HepG2 (cell line): ENCODE measurements around the gene CDK14. TPM values are rescaled to one million over a fixed set of nuclear protein-coding genes. Genes with fewer than 3 reads are reported as not detected.

Source experiments
- ATAC-seq: fragments of 200-7000 bp; cut with Tn5 transposase; 3 replicates; pipeline ENCODE4 v1.9.1; 2020; ENCODE audit warnings: mild to moderate bottlenecking, moderate library complexity
- BruUV-seq: library from RNA; stranded (reverse); fragments of 400-500 nt; replicated peaks from 2 replicates; lab custom pipeline; 2021; lab: Mats Ljungman, UMichigan
- CTCF ChIA-PET: fragments of 300-600 bp; formaldehyde crosslinking; extraction: SDS; loops from one replicate; lab custom pipeline; 2021; ENCODE audit warnings: low total read pairs, inconsistent platforms, low intra/inter-chr PET ratio; lab: Yijun Ruan, JAX
- POLR2A ChIA-PET: fragments of 350-600 bp; sonication (Branson Sonifier 250); formaldehyde crosslinking; loops from one replicate; lab custom pipeline; 2020; ENCODE audit warnings: antibody characterized with exemption, inconsistent platforms; lab: Yijun Ruan, JAX
- DNase-seq: peaks from one replicate; pipeline ENCODE4 v3.0.0-alpha.2; 2015; ENCODE audit warnings: low spot score
- FAIRE-seq: peaks from 3 replicates; lab custom pipeline; 2011; peaks lifted over from hg19 to GRCh38; lab: Jason Lieb, UNC
- H2AFZ ChIP-seq: one replicate; pipeline ENCODE4 v1.6.1; 2011; ENCODE audit warnings: low read length, inconsistent platforms
- H3K27ac ChIP-seq: fragments of 300-600 bp; 3 replicates; pipeline ENCODE4 v1.8.0; 2011; ENCODE audit warnings: mixed run types, mild to moderate bottlenecking, mixed read lengths, low read length, inconsistent platforms; ENCODE audit not compliant: insufficient read depth; ENCODE audit errors: extremely low read length
- H3K27me3 ChIP-seq, 2 experiments: fragments of 200-600 bp in 1 of 2; 2 replicates in 1 of 2; 3 replicates in 1 of 2; pipeline versions ENCODE4 v1.6.0 to v1.8.0; 2011; ENCODE audit warnings: low read length in 2 of 2, mild to moderate bottlenecking in 2 of 2, moderate library complexity in 2 of 2, inconsistent platforms in 1 of 2; ENCODE audit not compliant: insufficient read depth in 2 of 2, control insufficient read depth in 1 of 2
- H3K36me3 ChIP-seq, 2 experiments: fragments of 200-600 bp in 1 of 2; replicated peaks in 1 of 2; 2 replicates in 1 of 2; 3 replicates in 1 of 2; pipeline versions ENCODE4 v1.5.1 to v1.8.0; 2011; ENCODE audit warnings: low read length in 2 of 2, inconsistent platforms in 1 of 2; ENCODE audit not compliant: insufficient read depth in 2 of 2, control insufficient read depth in 1 of 2
- H3K4me1 ChIP-seq: 2 replicates; pipeline ENCODE4 v1.5.1; 2012; ENCODE audit warnings: low read length, inconsistent platforms; ENCODE audit not compliant: insufficient read depth
- H3K4me2 ChIP-seq: 2 replicates; pipeline ENCODE4 v1.6.0; 2011; ENCODE audit warnings: low read depth, low read length, inconsistent platforms
- H3K4me3 ChIP-seq, 3 experiments: fragments of 200-600 bp in 1 of 3; sonication (generic), shearing (Covaris generic) in 1 of 3; replicated peaks in 1 of 3; 2 replicates each; pipeline ENCODE4 v1.5.1; 2011 to 2016; ENCODE audit warnings: low read length in 3 of 3, inconsistent platforms in 2 of 3, low read depth in 2 of 3, mild to moderate bottlenecking in 2 of 3, control low read depth in 1 of 3, mixed read lengths in 1 of 3; ENCODE audit not compliant: insufficient read depth in 1 of 3
- H3K79me2 ChIP-seq: one replicate; pipeline ENCODE4 v1.6.1; 2011; ENCODE audit warnings: low read length, inconsistent platforms; ENCODE audit not compliant: insufficient read depth
- H3K9ac ChIP-seq: 2 replicates; pipeline ENCODE4 v1.6.0; 2011; ENCODE audit warnings: mild to moderate bottlenecking, low read depth, low read length, inconsistent platforms; ENCODE audit not compliant: insufficient read depth
- H3K9me3 ChIP-seq: 2 replicates; pipeline ENCODE4 v1.5.1; 2012; ENCODE audit warnings: mild to moderate bottlenecking, low read length
- H4K20me1 ChIP-seq: 2 replicates; pipeline ENCODE4 v1.6.0; 2011; ENCODE audit warnings: inconsistent platforms, mild to moderate bottlenecking, low read length, moderate library complexity; ENCODE audit not compliant: insufficient read depth
- AGO2 ChIP-seq: fragments of 200-400 bp; formaldehyde crosslinking; optimal IDR thresholded peaks from 2 replicates; pipeline ENCODE3; 2017; ENCODE audit warnings: mild to moderate bottlenecking, low read depth, low read length, moderate library complexity
- ARNT ChIP-seq: fragments of 450-650 bp; IDR thresholded peaks from 2 replicates; pipeline ENCODE4 v1.6.1; 2017
- ATAD3A ChIP-seq: sonication (generic); formaldehyde crosslinking; IDR thresholded peaks from 2 replicates; pipeline ENCODE4 v1.4.0; 2020; ENCODE audit warnings: missing genetic modification reagents
- ELF1 ChIP-seq: sonication (generic); formaldehyde crosslinking; IDR thresholded peaks from 2 replicates; pipeline ENCODE4 v1.4.0; 2020; ENCODE audit warnings: missing genetic modification reagents
- ISX ChIP-seq: sonication (generic); formaldehyde crosslinking; conservative IDR thresholded peaks from 2 replicates; pipeline ENCODE4 v1.5.0; 2020; ENCODE audit warnings: missing genetic modification reagents
- KLF12 ChIP-seq: sonication (generic); formaldehyde crosslinking; IDR thresholded peaks from 2 replicates; pipeline ENCODE4 v1.4.0; 2020; ENCODE audit warnings: missing genetic modification reagents, borderline replicate concordance
- MAF1 ChIP-seq: sonication (generic); formaldehyde crosslinking; IDR thresholded peaks from 2 replicates; pipeline ENCODE4 v1.5.0; 2020; ENCODE audit warnings: missing genetic modification reagents, borderline replicate concordance
- MEF2D ChIP-seq: sonication (generic); formaldehyde crosslinking; IDR thresholded peaks from 2 replicates; pipeline ENCODE4 v1.5.1; 2020; ENCODE audit warnings: mild to moderate bottlenecking, missing genetic modification reagents
- MIER2 ChIP-seq: IDR thresholded peaks from 2 replicates; pipeline ENCODE4 v1.6.1; 2016; ENCODE audit warnings: missing biosample characterization, missing genetic modification reagents
- SALL2 ChIP-seq: sonication (generic); formaldehyde crosslinking; IDR thresholded peaks from 2 replicates; pipeline ENCODE4 v1.8.1; 2023; ENCODE audit warnings: mild to moderate bottlenecking, missing genetic modification reagents, inconsistent platforms
- SUZ12 ChIP-seq: fragments of 150-350 bp; IDR thresholded peaks from 2 replicates; pipeline ENCODE4 v1.6.1; 2014; ENCODE audit warnings: low read depth, low read length
- THYN1 ChIP-seq: sonication (generic); formaldehyde crosslinking; IDR thresholded peaks from 2 replicates; pipeline ENCODE4 v1.8.1; 2023; ENCODE audit warnings: low read depth, mild to moderate bottlenecking, moderate library complexity, missing genetic modification reagents, borderline replicate concordance
- ZBTB3 ChIP-seq: sonication (generic); formaldehyde crosslinking; IDR thresholded peaks from 2 replicates; pipeline ENCODE4 v1.4.0; 2020; ENCODE audit warnings: low read depth, mild to moderate bottlenecking, moderate library complexity, missing genetic modification reagents, borderline replicate concordance
- ZNF292 ChIP-seq: sonication (generic); formaldehyde crosslinking; IDR thresholded peaks from 2 replicates; pipeline ENCODE4 v1.8.1; 2022; ENCODE audit warnings: mild to moderate bottlenecking, low read depth, missing genetic modification reagents, borderline replicate concordance
- ZNF383 ChIP-seq: sonication (generic); formaldehyde crosslinking; IDR thresholded peaks from 2 replicates; pipeline ENCODE4 v1.4.0; 2020; ENCODE audit warnings: missing genetic modification reagents, mild to moderate bottlenecking, borderline replicate concordance
- ZNF598 ChIP-seq: sonication (generic); formaldehyde crosslinking; IDR thresholded peaks from 2 replicates; pipeline ENCODE4 v1.5.1; 2020; ENCODE audit warnings: mild to moderate bottlenecking, missing genetic modification reagents, borderline replicate concordance
- ZNF672 ChIP-seq: sonication (generic); formaldehyde crosslinking; IDR thresholded peaks from 2 replicates; pipeline ENCODE4 v1.8.1; 2022; ENCODE audit warnings: missing genetic modification reagents
- ZNF703 ChIP-seq: sonication (generic); formaldehyde crosslinking; IDR thresholded peaks from 2 replicates; pipeline ENCODE4 v1.5.1; 2020; ENCODE audit warnings: missing genetic modification reagents, mild to moderate bottlenecking, moderate library complexity, borderline replicate concordance
- WGBS: methylation state at CpG from one replicate; pipeline ENCODE4 v1.1.6; 2017; ENCODE audit warnings: low lambda C conversion rate; 5-methylcytosine and 5-hydroxymethylcytosine counted together
- in situ Hi-C: cut with HindIII; loops from 2 replicates; pipeline ENCODE4 v1.10.0; 2017; ENCODE audit warnings: low pct_unique_long_range_greater_than_20kb; ENCODE audit not compliant: extremely low pct_ligation_motif_present
- intact Hi-C: fragments of 100-400 bp; cut with micrococcal nuclease; formaldehyde crosslinking; loops from one replicate; pipeline ENCODE4 v1.10.0; 2022; ENCODE audit not compliant: unreplicated experiment
- polyA plus RNA-seq, 8 experiments: library from polyadenylated mRNA; depleted of rRNA in 3 of 8; stranded (reverse) in 7 of 8; unstranded in 1 of 8; fragments of >200 nt; fragmentation: Illumina TruSeq in 4 of 8; extraction: Trizol in 4 of 8; gene quantifications; 2 replicates each; pipeline versions ENCODE4 v1.2.1 to v1.2.3, GENCODE V29; 2011 to 2016; ENCODE audit warnings: low read depth in 4 of 8, missing spikeins in 1 of 8, mixed read lengths in 1 of 8; ENCODE audit not compliant: insufficient read depth in 1 of 8
- total RNA-seq, 5 experiments: library from RNA; depleted of rRNA; stranded (reverse); fragments of >200 nt; fragmentation: Illumina TruSeq; extraction: Trizol; gene quantifications; 2 replicates each; pipeline ENCODE4 v1.2.3, GENCODE V29; 2016; ENCODE audit warnings: low read depth in 1 of 5
- TF ChIP-seq, protein P1 (sequence below): IDR thresholded peaks from 2 replicates; pipeline ENCODE4 v1.4.0; 2020; ENCODE audit warnings: mild to moderate bottlenecking, missing genetic modification reagents

Gene CDK14
- total and polyA plus RNA-seq, 2 of the 13 experiments (the other 11 are each of a cell fraction or from before 2014, with no cell fraction given): 0.26 to 0.71 TPM

DNA sequence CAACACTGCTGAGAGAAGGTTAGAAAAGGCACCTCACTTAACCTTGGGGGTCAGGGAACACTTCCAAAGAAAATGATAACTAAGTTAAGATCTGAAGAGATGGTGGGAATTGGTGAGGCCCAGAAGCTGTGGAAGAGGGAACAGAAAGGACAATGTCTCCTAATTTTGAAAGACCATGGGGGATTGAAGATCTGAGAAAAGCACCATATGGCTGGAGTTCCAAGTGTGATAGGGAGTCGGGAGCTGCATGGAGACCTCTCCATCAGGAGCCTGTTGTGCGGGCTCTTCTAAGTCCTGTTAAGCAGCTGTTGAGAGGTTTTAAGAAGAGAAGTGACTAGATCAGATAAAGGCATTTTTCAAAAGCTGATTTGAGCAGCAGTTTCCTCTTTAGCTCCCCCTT lies 254.3 kb downstream of the CDK14 start:
- no peak overlapping the region for H3K27ac ChIP-seq
- H3K36me3 ChIP-seq: no peaks in the 10 kb centered on the region
- no peaks in the 10 kb centered on the region for H3K4me1 ChIP-seq
- FAIRE-seq: no peak
- H3K27me3 ChIP-seq: no peaks in the 10 kb centered on the region
- H3K9ac ChIP-seq: no peak overlapping the region
- no peaks in the 10 kb centered on the region for H3K9me3 ChIP-seq
- BruUV-seq: no TSS peak
- H2AFZ ChIP-seq: no peak overlapping the region
- no peak overlapping the region for H3K4me3 ChIP-seq
- WGBS: 50% methylated on average over 2 of the region's 2 CpGs
- in situ Hi-C loops: no loop called here
- ChIA-PET POLR2A (no interaction called here), CTCF (no interaction called here)
- ATAC-seq: no peak
- H4K20me1 ChIP-seq: no peaks in the 10 kb centered on the region
- no peak for DNase-seq
- intact Hi-C loops: no loop called here
- no peak overlapping the region for H3K4me2 ChIP-seq
- TF ChIP-seq ZNF703 (CRISPR knock-in tag): no peak
- no peak for TF ChIP-seq ATAD3A (CRISPR knock-in tag)
- no peak for TF ChIP-seq THYN1
- TF ChIP-seq MIER2 (CRISPR knock-in tag): no peak
- TF ChIP-seq ISX (CRISPR knock-in tag): no peak
- no peak for TF ChIP-seq ZNF383 (CRISPR knock-in tag)
- no peak for TF ChIP-seq MAF1 (CRISPR knock-in tag)
- TF ChIP-seq ELF1 (CRISPR knock-in tag): no peak
- no peaks in the 10 kb centered on the region for H3K79me2 ChIP-seq

- Histone ChIP-seq H3K9me3 (no peaks in the 10 kb centered on the region), H3K36me3 (no peaks in the 10 kb centered on the region), H3K27ac (no peak overlapping the region), H3K4me3 (no peak overlapping the region), H2AFZ (no peak overlapping the region), H4K20me1 (no peaks in the 10 kb centered on the region), H3K4me2 (no peak overlapping the region), H3K27me3 (no peaks in the 10 kb centered on the region), H3K4me1 (no peaks in the 10 kb centered on the region), H3K9ac (no peak overlapping the region), H3K79me2 (no peaks in the 10 kb centered on the region)
- no TSS peak for BruUV-seq
- DNase-seq (no peak), ATAC-seq (no peak), FAIRE-seq (no peak)
- in situ Hi-C loops (no loop called here), intact Hi-C loops (no loop called here)
- CTCF ChIA-PET: no interaction called here
- 68% methylated on average over 2 of the region's 2 CpGs for WGBS
- POLR2A ChIA-PET: no interaction called here
- TF ChIP-seq, protein P1, sequence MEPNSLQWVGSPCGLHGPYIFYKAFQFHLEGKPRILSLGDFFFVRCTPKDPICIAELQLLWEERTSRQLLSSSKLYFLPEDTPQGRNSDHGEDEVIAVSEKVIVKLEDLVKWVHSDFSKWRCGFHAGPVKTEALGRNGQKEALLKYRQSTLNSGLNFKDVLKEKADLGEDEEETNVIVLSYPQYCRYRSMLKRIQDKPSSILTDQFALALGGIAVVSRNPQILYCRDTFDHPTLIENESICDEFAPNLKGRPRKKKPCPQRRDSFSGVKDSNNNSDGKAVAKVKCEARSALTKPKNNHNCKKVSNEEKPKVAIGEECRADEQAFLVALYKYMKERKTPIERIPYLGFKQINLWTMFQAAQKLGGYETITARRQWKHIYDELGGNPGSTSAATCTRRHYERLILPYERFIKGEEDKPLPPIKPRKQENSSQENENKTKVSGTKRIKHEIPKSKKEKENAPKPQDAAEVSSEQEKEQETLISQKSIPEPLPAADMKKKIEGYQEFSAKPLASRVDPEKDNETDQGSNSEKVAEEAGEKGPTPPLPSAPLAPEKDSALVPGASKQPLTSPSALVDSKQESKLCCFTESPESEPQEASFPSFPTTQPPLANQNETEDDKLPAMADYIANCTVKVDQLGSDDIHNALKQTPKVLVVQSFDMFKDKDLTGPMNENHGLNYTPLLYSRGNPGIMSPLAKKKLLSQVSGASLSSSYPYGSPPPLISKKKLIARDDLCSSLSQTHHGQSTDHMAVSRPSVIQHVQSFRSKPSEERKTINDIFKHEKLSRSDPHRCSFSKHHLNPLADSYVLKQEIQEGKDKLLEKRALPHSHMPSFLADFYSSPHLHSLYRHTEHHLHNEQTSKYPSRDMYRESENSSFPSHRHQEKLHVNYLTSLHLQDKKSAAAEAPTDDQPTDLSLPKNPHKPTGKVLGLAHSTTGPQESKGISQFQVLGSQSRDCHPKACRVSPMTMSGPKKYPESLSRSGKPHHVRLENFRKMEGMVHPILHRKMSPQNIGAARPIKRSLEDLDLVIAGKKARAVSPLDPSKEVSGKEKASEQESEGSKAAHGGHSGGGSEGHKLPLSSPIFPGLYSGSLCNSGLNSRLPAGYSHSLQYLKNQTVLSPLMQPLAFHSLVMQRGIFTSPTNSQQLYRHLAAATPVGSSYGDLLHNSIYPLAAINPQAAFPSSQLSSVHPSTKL (CRISPR knock-in tag): no peak
- no peak for TF ChIP-seq KLF12 (CRISPR knock-in tag)
- TF ChIP-seq ZBTB3 (CRISPR knock-in tag): no peak
- no peak for TF ChIP-seq MEF2D (CRISPR knock-in tag)
- TF ChIP-seq ARNT: no peak
- no peak for TF ChIP-seq ZNF292 (CRISPR knock-in tag)
- TF ChIP-seq SALL2: no peak
- no peak for TF ChIP-seq AGO2
- no peak for TF ChIP-seq SUZ12
- no peak for TF ChIP-seq ZNF598 (CRISPR knock-in tag)
- TF ChIP-seq ZNF672 (CRISPR knock-in tag): no peak
Measured at GRCh38 chr7:90853205-90853604, 257.1 kb downstream of the CDK14 start.
